Measurements from ENCODE around the gene NUP62. TPM values are rescaled to one million over a fixed set of nuclear protein-coding genes. Genes with fewer than 3 reads are reported as not detected.

The NUP62 gene
- total RNA-seq, 2 experiments from 2014 or later, result 128 to 192 TPM

GRCh38 chr19:49876422-49877019, 52.8 kb downstream of the NUP62 start:
- peaks cover 40% of the 10 kb centered on the region for H3K4me1 Mint-ChIP-seq
- CTCF ChIA-PET, result interaction anchor here (0.8 to 1.4 kb wide), 5 partner anchors 7 to 200 kb away, joined by 3 to 6 read pairs (median 3); partner anchors contain the start of genes FUZ, PNKP and PRMT1

GRCh38 chr19:49875857-49876421, 53.4 kb downstream of the NUP62 start:
- peaks cover 40% of the 10 kb centered on the region for H3K4me1 Mint-ChIP-seq
- ATAC-seq (peak; percentile 9), DNase-seq (peak; percentile 77)
- no peak overlapping the region for H3K4me3 Mint-ChIP-seq
- H3K27ac Mint-ChIP-seq, result no peak overlapping the region
- H3K9me3 Mint-ChIP-seq (ENCODE audit: low read depth), result no peaks in the 10 kb centered on the region
- CTCF ChIA-PET, result interaction anchor here (1.1 to 1.5 kb wide), 4 partner anchors 14 to 199 kb away, joined by 3 to 6 read pairs (median 4); partner anchors contain the start of genes FUZ and PRMT1
- H3K27me3 Mint-ChIP-seq, result no peaks in the 10 kb centered on the region
- H3K36me3 Mint-ChIP-seq, result peaks cover 2% of the 10 kb centered on the region

More at GRCh38 chr19:49876422-49877019, 52.8 kb downstream of the NUP62 start:
- H3K9me3 Mint-ChIP-seq (ENCODE audit: low read depth), result no peaks in the 10 kb centered on the region
- ATAC-seq, result peak; percentile 61
- no peak overlapping the region for H3K4me3 Mint-ChIP-seq
- no peaks in the 10 kb centered on the region for H3K27me3 Mint-ChIP-seq
- DNase-seq, result peak; percentile 99
- no peak overlapping the region for H3K27ac Mint-ChIP-seq
- peaks cover 4% of the 10 kb centered on the region for H3K36me3 Mint-ChIP-seq

GRCh38 chr19:49875177-49875576, 54.1 kb downstream of the NUP62 start:
- CTCF ChIA-PET, result interaction anchor here (0.6 to 1.5 kb wide), 2 partner anchors 10 to 15 kb away, joined by 3 to 5 read pairs; no protein-coding TSS in a partner anchor
- ATAC-seq, result no peak
- no peaks in the 10 kb centered on the region for H3K27me3 Mint-ChIP-seq
- H3K4me3 Mint-ChIP-seq, result no peak overlapping the region
- peak overlapping the region; percentile 65 for H3K27ac Mint-ChIP-seq
- peaks cover 44% of the 10 kb centered on the region for H3K4me1 Mint-ChIP-seq
- peaks cover 2% of the 10 kb centered on the region for H3K36me3 Mint-ChIP-seq
- no peaks in the 10 kb centered on the region for H3K9me3 Mint-ChIP-seq (ENCODE audit: low read depth)
- no peak for DNase-seq

GRCh38 chr19:49874503-49875157, 54.7 kb downstream of the NUP62 start:
- ATAC-seq (no peak), DNase-seq (no peak)
- Mint-ChIP-seq H3K27me3 (no peaks in the 10 kb centered on the region), H3K9me3 (ENCODE audit: low read depth) (no peaks in the 10 kb centered on the region), H3K36me3 (peaks cover 2% of the 10 kb centered on the region), H3K27ac (peak overlapping the region; percentile 65), H3K4me1 (peaks cover 46% of the 10 kb centered on the region), H3K4me3 (no peak overlapping the region)
- CTCF ChIA-PET, result interaction anchor here (0.6 to 1.5 kb wide), 2 partner anchors 9 to 15 kb away, joined by 3 to 5 read pairs; no protein-coding TSS in a partner anchor

GRCh38 chr19:49873834-49874233, 55.5 kb downstream of the NUP62 start:
- peaks cover 39% of the 10 kb centered on the region for H3K4me1 Mint-ChIP-seq
- H3K4me3 Mint-ChIP-seq, result no peak overlapping the region
- H3K36me3 Mint-ChIP-seq, result no peaks in the 10 kb centered on the region
- no peaks in the 10 kb centered on the region for H3K9me3 Mint-ChIP-seq (ENCODE audit: low read depth)
- H3K27ac Mint-ChIP-seq, result no peak overlapping the region
- DNase-seq (no peak), ATAC-seq (no peak)
- CTCF ChIA-PET, result no interaction called here
- no peaks in the 10 kb centered on the region for H3K27me3 Mint-ChIP-seq

GRCh38 chr19:49873129-49873521, 56.2 kb downstream of the NUP62 start:
- DNase-seq (no peak), ATAC-seq (no peak)
- CTCF ChIA-PET, result no interaction called here
- Mint-ChIP-seq H3K27me3 (no peaks in the 10 kb centered on the region), H3K9me3 (ENCODE audit: low read depth) (no peaks in the 10 kb centered on the region), H3K4me1 (peaks cover 40% of the 10 kb centered on the region), H3K27ac (no peak overlapping the region), H3K4me3 (no peak overlapping the region), H3K36me3 (no peaks in the 10 kb centered on the region)

- Mint-ChIP-seq H3K36me3 (no peaks in the 10 kb centered on the region), H3K4me3 (no peak overlapping the region), H3K27me3 (no peaks in the 10 kb centered on the region), H3K9me3 (ENCODE audit: low read depth) (no peaks in the 10 kb centered on the region), H3K4me1 (peaks cover 44% of the 10 kb centered on the region), H3K27ac (peak overlapping the region; percentile 69)
- ATAC-seq (no peak), DNase-seq (no peak)
- CTCF ChIA-PET, result no interaction called here
Measured at GRCh38 chr19:49872245-49873128, 56.8 kb downstream of the NUP62 start.

GRCh38 chr19:49871349-49871985, 57.8 kb downstream of the NUP62 start:
- Mint-ChIP-seq H3K4me3 (no peak overlapping the region), H3K4me1 (peaks cover 50% of the 10 kb centered on the region), H3K9me3 (ENCODE audit: low read depth) (no peaks in the 10 kb centered on the region), H3K36me3 (no peaks in the 10 kb centered on the region), H3K27ac (no peak overlapping the region), H3K27me3 (no peaks in the 10 kb centered on the region)
- ATAC-seq (no peak), DNase-seq (no peak)
- CTCF ChIA-PET, result no interaction called here

GRCh38 chr19:49870309-49870901, 58.9 kb downstream of the NUP62 start:
- ATAC-seq (no peak), DNase-seq (no peak)
- no peak overlapping the region for H3K27ac Mint-ChIP-seq
- H3K4me3 Mint-ChIP-seq, result no peak overlapping the region
- peaks cover 54% of the 10 kb centered on the region for H3K4me1 Mint-ChIP-seq
- peaks cover 5% of the 10 kb centered on the region for H3K36me3 Mint-ChIP-seq
- H3K27me3 Mint-ChIP-seq, result no peaks in the 10 kb centered on the region
- H3K9me3 Mint-ChIP-seq (ENCODE audit: low read depth), result no peaks in the 10 kb centered on the region
- CTCF ChIA-PET, result interaction anchor here (1.3 to 2.0 kb wide), 3 partner anchors 19 to 58 kb away, joined by 4 to 11 read pairs (median 7); partner anchors contain the start of gene ATF5

- Mint-ChIP-seq H3K27me3 (no peaks in the 10 kb centered on the region), H3K36me3 (peaks cover 9% of the 10 kb centered on the region), H3K27ac (no peak overlapping the region), H3K4me3 (no peak overlapping the region), H3K4me1 (peaks cover 53% of the 10 kb centered on the region), H3K9me3 (ENCODE audit: low read depth) (no peaks in the 10 kb centered on the region)
- ATAC-seq (peak; percentile 85), DNase-seq (peak; percentile 97)
- CTCF ChIA-PET, result interaction anchor here (0.6 to 2.0 kb wide), 8 partner anchors 7 to 363 kb away, joined by 3 to 11 read pairs (median 4); partner anchors contain the start of genes AKT1S1 and ATF5
Measured at GRCh38 chr19:49869484-49870308, 59.6 kb downstream of the NUP62 start.

GRCh38 chr19:49869009-49869483, 60.3 kb downstream of the NUP62 start:
- no peak overlapping the region for H3K27ac Mint-ChIP-seq
- ATAC-seq, result peak; percentile 17

More at GRCh38 chr19:49869009-49869483, 60.3 kb downstream of the NUP62 start:
- CTCF ChIA-PET, result interaction anchor here (0.6 to 2.0 kb wide), 8 partner anchors 8 to 362 kb away, joined by 3 to 11 read pairs (median 4); partner anchors contain the start of genes AKT1S1 and ATF5
- no peak for DNase-seq
- H3K4me3 Mint-ChIP-seq, result no peak overlapping the region
- no peaks in the 10 kb centered on the region for H3K9me3 Mint-ChIP-seq (ENCODE audit: low read depth)
- peaks cover 16% of the 10 kb centered on the region for H3K36me3 Mint-ChIP-seq
- no peaks in the 10 kb centered on the region for H3K27me3 Mint-ChIP-seq
- H3K4me1 Mint-ChIP-seq, result peaks cover 55% of the 10 kb centered on the region
